ENCODE measurements around the gene DLEC1.

DNA sequence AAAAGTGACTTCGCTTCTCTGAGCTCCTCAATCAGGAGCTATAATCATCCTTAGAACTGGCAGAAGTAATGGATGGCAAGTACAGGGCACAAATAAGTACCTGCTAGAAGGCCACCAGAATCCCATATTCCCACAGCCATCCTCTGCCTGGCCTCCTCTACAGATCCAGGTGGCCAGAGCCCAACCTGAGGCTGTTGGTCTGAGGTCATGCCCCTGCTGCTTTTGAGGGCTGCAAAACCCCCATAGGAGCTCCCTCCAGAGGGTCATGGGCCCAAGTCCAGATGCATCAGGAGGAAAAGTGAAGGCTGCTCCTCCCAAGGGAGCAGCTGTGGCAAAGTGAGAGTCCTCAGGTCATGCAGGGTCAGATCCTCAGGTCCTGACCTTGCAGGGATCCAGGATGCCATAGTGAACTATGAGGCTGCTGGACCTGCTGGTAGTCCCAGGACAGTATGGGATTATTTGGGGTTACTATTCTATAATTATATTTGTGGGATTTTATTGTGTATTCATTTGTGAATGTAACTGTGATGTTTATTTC, 6.6 kb upstream of the DLEC1 start:
- no peak for TF ChIP-seq SP1 (CRISPR knock-in tag; conservative IDR thresholded peaks at IDR 0.05)
- TF ChIP-seq, protein P1, sequence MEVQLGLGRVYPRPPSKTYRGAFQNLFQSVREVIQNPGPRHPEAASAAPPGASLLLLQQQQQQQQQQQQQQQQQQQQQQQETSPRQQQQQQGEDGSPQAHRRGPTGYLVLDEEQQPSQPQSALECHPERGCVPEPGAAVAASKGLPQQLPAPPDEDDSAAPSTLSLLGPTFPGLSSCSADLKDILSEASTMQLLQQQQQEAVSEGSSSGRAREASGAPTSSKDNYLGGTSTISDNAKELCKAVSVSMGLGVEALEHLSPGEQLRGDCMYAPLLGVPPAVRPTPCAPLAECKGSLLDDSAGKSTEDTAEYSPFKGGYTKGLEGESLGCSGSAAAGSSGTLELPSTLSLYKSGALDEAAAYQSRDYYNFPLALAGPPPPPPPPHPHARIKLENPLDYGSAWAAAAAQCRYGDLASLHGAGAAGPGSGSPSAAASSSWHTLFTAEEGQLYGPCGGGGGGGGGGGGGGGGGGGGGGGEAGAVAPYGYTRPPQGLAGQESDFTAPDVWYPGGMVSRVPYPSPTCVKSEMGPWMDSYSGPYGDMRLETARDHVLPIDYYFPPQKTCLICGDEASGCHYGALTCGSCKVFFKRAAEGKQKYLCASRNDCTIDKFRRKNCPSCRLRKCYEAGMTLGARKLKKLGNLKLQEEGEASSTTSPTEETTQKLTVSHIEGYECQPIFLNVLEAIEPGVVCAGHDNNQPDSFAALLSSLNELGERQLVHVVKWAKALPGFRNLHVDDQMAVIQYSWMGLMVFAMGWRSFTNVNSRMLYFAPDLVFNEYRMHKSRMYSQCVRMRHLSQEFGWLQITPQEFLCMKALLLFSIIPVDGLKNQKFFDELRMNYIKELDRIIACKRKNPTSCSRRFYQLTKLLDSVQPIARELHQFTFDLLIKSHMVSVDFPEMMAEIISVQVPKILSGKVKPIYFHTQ (CRISPR knock-in tag; IDR thresholded peaks at IDR 0.05): no peak
- no peak for TF ChIP-seq CTCF (IDR thresholded peaks at IDR 0.05)
- no peak for TF ChIP-seq NR3C1 (CRISPR knock-in tag; conservative IDR thresholded peaks at IDR 0.05; ENCODE audit: low read depth)

Measured in WTC11 (cell line).